GM18507 (cell line): ENCODE results near the gene ARHGEF38.
"Not testable (repeated sequence)": the region's sequence is repeated elsewhere in the genome, so short reads cannot be mapped to it uniquely, and the experiment has no call there.

Experiments used
- DNase-seq: peaks from one replicate; pipeline ENCODE4 v3.0.0; 2011; ENCODE audit warnings: low read depth; ENCODE audit not compliant: insufficient read length; ENCODE audit errors: extremely low spot score
- FAIRE-seq: peaks from 2 replicates; lab custom pipeline; 2011; peaks lifted over from hg19 to GRCh38; lab: Jason Lieb, UNC

ARHGEF38 gene

GRCh38 chr4:105599932-105600655 lies 47.7 kb downstream of the ARHGEF38 start:
- DNase-seq, result no peak
- no peak for FAIRE-seq

DNA sequence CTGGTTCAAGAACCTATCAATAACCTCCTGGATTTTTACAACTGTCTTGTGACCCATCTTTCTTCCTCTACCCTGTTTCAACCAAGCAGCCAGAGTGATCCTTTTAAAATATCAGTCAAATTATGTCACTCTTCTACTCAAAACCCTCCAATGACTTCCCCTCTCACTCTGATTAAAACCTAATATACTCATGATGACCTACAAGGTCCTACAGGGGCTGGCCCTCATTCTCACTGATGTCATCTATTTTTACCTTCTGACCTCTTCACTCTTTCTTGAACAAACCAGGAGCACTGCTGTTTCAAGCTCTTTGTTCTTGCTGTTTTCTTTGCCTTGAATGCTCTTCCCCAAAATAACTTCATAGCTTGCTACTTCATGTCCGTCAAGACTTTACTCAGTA lies 48.5 kb downstream of the ARHGEF38 start:
- FAIRE-seq (no peak), DNase-seq (no peak)

- DNase-seq (no peak), FAIRE-seq (no peak)
These were observed 49.0 kb downstream of the ARHGEF38 start for GRCh38 chr4:105601406-105601805.

- FAIRE-seq, result no peak
- no peak for DNase-seq
These were observed 50.7 kb downstream of the ARHGEF38 start for GRCh38 chr4:105603158-105603557.

DNA sequence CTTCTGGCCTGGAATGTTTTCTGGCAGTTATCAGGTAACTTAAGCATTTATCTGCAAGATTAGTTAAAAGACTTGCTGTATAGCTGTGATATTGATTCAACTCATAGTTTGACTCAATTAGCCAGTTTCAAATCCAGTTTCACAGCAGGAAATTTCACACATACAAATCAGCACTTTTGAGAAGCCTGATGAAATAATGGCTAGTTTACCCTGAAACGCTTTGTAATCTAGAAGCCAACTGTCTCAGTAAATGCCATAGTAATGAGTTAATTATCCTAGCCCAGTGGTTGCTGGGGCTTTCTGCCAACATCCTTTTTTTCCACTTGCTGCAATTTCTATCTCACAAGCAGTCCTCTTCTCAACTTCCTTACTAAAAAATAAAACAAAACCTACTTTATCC lies 53.1 kb downstream of the ARHGEF38 start:
- no peak for FAIRE-seq

DNA sequence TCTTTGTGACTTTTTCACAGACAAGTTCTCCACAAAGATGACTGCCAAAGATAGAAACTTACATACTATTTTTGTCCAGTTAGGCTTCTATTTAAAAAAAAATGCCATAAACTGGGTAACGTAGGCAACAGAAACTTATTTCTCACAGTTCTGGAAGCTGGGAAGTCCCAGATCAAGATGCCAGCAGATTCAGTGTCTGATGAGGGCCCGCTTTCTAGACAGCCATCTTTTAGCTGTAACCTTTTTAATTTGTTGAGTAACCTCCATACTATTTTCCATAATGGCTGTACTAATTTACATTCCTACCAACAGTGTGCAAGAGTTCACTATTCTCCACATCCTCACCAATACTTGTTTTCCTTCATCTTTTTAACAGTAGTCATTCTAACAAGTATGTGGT lies 55.5 kb downstream of the ARHGEF38 start:
- DNase-seq, result no peak
- no peak for FAIRE-seq

More for the DNA sequence above, 53.1 kb downstream of the ARHGEF38 start:
- no peak for DNase-seq

- not testable (repeated sequence) for DNase-seq, FAIRE-seq
These were observed 57.4 kb downstream of the ARHGEF38 start for GRCh38 chr4:105609819-105610218.

- FAIRE-seq (no peak), DNase-seq (no peak)
These were observed 60.9 kb downstream of the ARHGEF38 start for GRCh38 chr4:105613306-105613705.

GRCh38 chr4:105619188-105619931 lies 66.9 kb downstream of the ARHGEF38 start:
- FAIRE-seq, result no peak
- DNase-seq, result no peak

- DNase-seq (no peak), FAIRE-seq (peak; percentile 21)
These were observed 68.4 kb downstream of the ARHGEF38 start for GRCh38 chr4:105620640-105621323.

- DNase-seq (no peak), FAIRE-seq (no peak)
These were observed 69.8 kb downstream of the ARHGEF38 start for GRCh38 chr4:105622269-105622668.

- FAIRE-seq, result no peak
- DNase-seq, result no peak
These were observed 70.7 kb downstream of the ARHGEF38 start for GRCh38 chr4:105623099-105623498.

GRCh38 chr4:105624530-105624929 lies 72.1 kb downstream of the ARHGEF38 start:
- no peak for DNase-seq
- FAIRE-seq, result peak; percentile 80

GRCh38 chr4:105625214-105625613 lies 72.8 kb downstream of the ARHGEF38 start:
- DNase-seq (no peak), FAIRE-seq (no peak)

- no peak for FAIRE-seq
- DNase-seq, result no peak
These were observed 74.4 kb downstream of the ARHGEF38 start for GRCh38 chr4:105626846-105627245.

GRCh38 chr4:105627620-105628019 lies 75.2 kb downstream of the ARHGEF38 start:
- no peak for FAIRE-seq
- DNase-seq, result no peak

DNA sequence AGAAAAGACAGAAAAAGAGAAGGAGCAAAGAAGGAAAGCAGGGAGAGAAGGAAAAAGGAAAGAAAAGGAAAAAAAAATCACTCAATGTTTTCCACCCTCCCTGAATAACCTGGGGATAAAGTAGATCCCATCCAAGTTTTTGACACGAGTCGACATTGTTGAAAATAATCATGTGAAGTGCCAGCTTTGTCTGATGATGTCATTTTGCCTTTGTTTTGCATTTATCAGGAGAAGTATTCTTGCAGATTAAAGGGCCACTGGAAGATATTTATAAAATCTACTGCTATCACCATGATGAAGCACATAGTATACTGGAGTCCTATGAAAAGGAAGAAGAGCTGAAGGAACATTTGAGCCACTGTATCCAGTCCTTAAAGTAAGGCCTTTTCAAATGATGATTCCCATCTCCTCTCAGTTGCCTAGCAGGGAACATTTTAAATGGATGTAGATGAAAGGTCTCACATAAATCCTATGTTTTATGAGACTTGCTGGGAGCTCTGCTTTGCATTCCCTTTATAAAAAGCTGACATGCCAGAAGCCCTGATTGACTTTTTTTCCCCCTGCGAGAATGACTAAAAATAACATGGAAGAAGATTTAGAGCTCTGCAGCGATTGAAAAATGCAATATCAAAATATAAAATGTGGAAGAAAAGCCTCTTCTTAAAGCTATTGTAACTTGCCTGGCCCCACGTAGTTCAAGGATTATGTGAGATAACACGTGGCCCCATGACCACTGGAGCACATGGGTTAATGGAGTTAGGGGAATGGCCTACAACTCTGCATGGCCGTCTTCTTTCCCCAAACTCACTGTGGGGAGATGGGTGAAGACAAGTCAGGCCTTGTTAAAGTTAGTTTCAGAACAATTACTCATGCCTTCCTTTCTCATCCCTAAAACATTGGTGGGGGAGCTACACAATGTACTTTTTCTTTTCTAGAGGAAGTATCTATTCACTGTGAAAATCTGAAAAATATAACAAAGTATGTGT lies 78.5 kb downstream of the ARHGEF38 start:
- DNase-seq, result no peak
- FAIRE-seq, result no peak

- no peak for FAIRE-seq
- DNase-seq, result no peak
These were observed 79.5 kb downstream of the ARHGEF38 start for GRCh38 chr4:105631818-105632400.

GRCh38 chr4:105632599-105632998 lies 80.2 kb downstream of the ARHGEF38 start:
- FAIRE-seq (peak; percentile 45), DNase-seq (no peak)
